GM10266 (cell line): ENCODE data around the gene VPS39.

Experiments used
- DNase-seq: peaks from one replicate; pipeline ENCODE4 v3.0.0; 2012; ENCODE audit errors: extremely low spot score
- TF ChIP-seq, protein P1 (sequence below): IDR thresholded peaks from 2 replicates; pipeline ENCODE4 v1.5.1; 2012; ENCODE audit warnings: mild to moderate bottlenecking, low read depth; ENCODE audit not compliant: control insufficient read depth, insufficient read depth; ENCODE audit errors: missing control alignments

Gene VPS39, protein sequence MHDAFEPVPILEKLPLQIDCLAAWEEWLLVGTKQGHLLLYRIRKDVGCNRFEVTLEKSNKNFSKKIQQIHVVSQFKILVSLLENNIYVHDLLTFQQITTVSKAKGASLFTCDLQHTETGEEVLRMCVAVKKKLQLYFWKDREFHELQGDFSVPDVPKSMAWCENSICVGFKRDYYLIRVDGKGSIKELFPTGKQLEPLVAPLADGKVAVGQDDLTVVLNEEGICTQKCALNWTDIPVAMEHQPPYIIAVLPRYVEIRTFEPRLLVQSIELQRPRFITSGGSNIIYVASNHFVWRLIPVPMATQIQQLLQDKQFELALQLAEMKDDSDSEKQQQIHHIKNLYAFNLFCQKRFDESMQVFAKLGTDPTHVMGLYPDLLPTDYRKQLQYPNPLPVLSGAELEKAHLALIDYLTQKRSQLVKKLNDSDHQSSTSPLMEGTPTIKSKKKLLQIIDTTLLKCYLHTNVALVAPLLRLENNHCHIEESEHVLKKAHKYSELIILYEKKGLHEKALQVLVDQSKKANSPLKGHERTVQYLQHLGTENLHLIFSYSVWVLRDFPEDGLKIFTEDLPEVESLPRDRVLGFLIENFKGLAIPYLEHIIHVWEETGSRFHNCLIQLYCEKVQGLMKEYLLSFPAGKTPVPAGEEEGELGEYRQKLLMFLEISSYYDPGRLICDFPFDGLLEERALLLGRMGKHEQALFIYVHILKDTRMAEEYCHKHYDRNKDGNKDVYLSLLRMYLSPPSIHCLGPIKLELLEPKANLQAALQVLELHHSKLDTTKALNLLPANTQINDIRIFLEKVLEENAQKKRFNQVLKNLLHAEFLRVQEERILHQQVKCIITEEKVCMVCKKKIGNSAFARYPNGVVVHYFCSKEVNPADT

DNA sequence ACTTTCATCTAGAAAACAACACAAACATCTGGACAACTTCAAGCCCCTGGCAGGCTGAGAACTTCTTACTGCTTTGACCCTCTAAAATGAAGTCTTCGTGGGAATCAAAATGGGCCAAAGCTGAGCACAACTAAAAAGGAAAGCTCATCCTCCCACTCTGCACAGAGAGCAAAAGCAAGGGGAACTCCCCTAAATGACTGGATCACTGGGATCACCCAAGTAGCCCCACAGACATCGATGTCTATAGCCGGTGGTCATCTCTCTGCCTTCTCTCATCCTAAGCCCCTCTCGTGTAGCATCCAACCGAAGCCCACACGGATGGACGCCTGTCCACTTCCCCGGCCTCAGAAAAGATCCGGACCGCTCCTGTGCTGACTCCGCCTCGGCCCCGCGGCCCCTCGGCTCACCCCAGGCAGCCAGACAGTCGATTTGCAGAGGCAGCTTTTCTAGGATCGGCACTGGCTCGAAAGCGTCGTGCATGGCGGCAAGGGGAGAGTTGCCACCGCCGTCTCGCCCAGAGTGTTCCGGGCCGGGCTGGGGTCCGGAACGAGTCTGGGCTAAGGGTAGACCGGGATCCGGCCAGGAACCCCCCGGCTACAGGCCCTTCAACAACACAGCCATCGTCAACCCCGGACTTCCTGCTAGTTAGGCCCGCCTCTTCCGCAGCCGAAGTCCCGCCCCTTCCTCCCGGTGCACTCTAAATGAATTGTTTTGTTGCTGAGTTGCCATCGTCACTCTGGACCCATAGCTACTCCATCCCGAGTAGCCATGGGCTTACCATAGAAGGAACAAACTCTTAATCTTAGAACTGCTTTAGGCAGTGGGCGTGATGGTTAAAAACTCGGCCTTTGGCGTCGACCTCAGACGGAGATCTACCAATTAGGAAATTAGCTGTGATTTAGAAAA lies at the start of gene VPS39:
Gene VPS39, minus strand, starts transcription at position 631 of the 906 bp plus-strand sequence. Its CDS starts 151 bp downstream, at position 480.
- TF ChIP-seq, protein P1, sequence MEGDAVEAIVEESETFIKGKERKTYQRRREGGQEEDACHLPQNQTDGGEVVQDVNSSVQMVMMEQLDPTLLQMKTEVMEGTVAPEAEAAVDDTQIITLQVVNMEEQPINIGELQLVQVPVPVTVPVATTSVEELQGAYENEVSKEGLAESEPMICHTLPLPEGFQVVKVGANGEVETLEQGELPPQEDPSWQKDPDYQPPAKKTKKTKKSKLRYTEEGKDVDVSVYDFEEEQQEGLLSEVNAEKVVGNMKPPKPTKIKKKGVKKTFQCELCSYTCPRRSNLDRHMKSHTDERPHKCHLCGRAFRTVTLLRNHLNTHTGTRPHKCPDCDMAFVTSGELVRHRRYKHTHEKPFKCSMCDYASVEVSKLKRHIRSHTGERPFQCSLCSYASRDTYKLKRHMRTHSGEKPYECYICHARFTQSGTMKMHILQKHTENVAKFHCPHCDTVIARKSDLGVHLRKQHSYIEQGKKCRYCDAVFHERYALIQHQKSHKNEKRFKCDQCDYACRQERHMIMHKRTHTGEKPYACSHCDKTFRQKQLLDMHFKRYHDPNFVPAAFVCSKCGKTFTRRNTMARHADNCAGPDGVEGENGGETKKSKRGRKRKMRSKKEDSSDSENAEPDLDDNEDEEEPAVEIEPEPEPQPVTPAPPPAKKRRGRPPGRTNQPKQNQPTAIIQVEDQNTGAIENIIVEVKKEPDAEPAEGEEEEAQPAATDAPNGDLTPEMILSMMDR: no peak
- DNase-seq: peak; percentile 82

DNA sequence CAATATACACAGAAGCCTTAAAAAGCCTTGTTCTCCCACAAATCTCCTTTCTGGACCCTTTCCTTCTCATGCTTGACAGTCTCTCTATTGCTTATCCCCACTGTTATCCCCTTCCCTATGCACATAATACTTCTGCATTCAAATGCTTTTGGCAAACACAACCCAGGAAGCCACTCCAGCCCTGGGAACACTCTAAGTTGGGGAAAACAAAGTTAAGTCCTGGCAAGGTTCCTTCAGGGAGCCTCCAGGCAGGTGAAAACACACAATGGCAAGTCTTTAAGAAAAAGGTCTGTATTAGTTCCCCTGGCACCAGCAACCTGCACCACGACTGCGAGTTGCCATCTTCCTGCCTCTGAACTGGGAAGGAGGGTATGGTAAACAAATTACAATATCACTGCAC lies 45.2 kb upstream of the VPS39 start:
- DNase-seq: no peak

DNA sequence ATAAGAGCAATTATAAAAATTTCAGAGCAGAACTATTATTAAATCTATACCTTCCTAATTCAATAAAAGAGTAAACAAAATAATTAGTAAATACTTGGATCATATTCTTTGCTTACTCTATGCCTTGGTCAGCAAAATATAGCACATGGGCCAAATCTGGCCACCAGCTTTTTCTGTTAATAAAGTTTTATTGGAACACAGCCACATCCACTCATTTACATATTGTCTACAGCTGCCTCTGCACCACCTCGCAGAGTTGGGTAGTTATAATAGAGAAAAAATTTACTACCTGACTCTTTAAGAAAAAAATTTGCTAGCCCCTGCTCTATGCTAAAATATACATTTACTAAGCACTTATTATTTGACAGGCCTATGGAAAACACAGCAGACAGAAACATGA lies 32.7 kb upstream of the VPS39 start:
- DNase-seq: no peak

More for the DNA sequence above, 45.2 kb upstream of the VPS39 start:
- TF ChIP-seq, protein P1: no peak

DNA sequence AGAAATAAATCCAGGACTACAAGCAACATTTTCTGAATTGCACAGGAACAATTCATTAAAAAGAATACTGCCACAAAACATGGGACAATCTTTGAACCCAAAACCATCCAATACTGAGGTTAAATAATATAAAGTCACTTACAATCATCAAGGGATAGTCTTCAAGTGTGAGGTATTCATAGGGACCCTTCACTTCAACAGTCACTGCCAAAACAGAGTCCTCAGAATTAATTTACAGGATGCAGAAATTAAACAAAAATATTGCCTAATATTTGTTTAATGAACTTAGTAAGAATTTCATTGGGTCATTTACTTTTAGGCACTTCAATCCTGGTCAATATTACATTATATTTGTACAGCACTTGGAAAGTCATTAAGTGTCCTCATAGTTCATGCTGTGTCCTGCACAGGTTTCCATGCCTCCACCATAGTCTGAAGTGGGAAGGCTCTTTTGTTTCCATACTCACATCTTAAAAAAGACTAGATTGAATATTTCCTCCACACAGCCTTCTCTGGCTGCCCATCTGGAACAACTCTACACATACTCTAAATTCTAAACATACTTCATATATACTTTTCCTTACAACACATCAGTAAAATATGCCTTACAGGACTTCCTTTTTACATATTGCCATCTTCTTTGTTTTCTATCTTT lies 31.6 kb upstream of the VPS39 start:
- TF ChIP-seq, protein P1: no peak
- no peak for DNase-seq

More for the DNA sequence above, 32.7 kb upstream of the VPS39 start:
- TF ChIP-seq, protein P1: no peak

DNA sequence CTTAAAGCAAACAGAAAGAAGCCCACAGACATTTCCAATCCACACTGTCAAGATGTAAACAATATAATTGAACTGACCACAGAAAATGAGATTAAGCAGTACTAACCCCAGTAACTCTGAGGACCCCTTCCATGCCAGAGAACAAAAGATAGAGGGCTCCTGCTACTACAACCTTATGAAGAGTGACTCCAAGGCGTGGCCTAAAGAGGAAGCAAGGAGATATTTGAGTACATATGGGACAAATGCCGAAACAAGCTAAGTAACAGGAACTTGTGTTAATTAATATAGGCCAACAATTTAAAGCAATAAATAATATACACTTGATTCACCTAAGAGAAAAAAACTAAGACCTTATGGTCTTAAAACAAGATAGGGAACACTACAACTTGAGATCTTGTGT lies 25.0 kb upstream of the VPS39 start:
- no peak for DNase-seq

DNA sequence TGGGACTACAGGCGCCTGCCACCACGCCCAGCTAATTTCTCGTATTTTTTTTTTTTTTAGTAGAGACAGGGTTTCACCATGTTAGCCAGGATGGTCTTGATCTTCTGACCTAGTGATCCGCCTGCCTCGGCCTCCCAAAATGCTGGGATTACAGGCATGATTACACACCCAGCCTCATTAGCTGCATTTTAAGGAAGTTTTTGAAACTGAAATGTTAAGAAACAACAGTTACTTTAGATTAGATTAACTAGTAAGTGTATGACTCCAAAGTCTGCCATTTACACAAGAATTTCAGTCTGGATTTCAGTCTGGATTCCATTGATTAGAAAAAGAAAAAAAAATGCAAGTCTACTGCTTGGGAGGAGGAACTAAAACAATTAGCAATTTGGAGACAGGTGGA lies 24.5 kb upstream of the VPS39 start:
- TF ChIP-seq, protein P1: no peak
- no peak for DNase-seq

More for the DNA sequence above, 25.0 kb upstream of the VPS39 start:
- TF ChIP-seq, protein P1: no peak
